Activated CD4-positive, alpha-beta T cell treated with anti-CD3 and anti-CD28 coated beads for 24 hours (primary cell): ENCODE measurements around the gene PIP4K2C.

Experiments used
- DNase-seq, 2 donors: peaks; one replicate each; pipeline ENCODE4 v3.0.0-alpha.2; 2020; ENCODE audit warnings: low read depth in 2 of 2

PIP4K2C gene

GRCh38 chr12:57590864-57591781 is at the start of gene PIP4K2C:
TSS of gene PIP4K2C (plus strand) at chr12:57591192. CDS start at chr12:57591290, 98 bp downstream.
- DNase-seq: peak; percentile 57 to 66

GRCh38 chr12:57541717-57542116 is 49.3 kb upstream of the PIP4K2C start:
- DNase-seq: no peak

- no peak for DNase-seq
Measured at GRCh38 chr12:57543581-57543980, 47.4 kb upstream of the PIP4K2C start.

- no peak for DNase-seq
Measured at GRCh38 chr12:57545809-57546437, 45.1 kb upstream of the PIP4K2C start.

GRCh38 chr12:57546438-57547287 is 44.3 kb upstream of the PIP4K2C start, which contains the start of gene DCTN2:
TSS of gene DCTN2 (minus strand) at chr12:57547192. CDS start at chr12:57547063, 129 bp downstream.
- DNase-seq: peak; percentile 90

GRCh38 chr12:57547288-57548012 is 43.5 kb upstream of the PIP4K2C start:
- no peak for DNase-seq

GRCh38 chr12:57548013-57548315 is 43.0 kb upstream of the PIP4K2C start:
- DNase-seq: no peak

GRCh38 chr12:57548488-57548887 is 42.5 kb upstream of the PIP4K2C start:
- no peak for DNase-seq

GRCh38 chr12:57549203-57549908 is 41.6 kb upstream of the PIP4K2C start:
- no peak for DNase-seq

GRCh38 chr12:57549909-57550640 is 40.9 kb upstream of the PIP4K2C start, which contains the start of gene KIF5A:
TSS of gene KIF5A (plus strand) at chr12:57550044. CDS start at chr12:57550272, 228 bp downstream.
- DNase-seq: peak; percentile 27 to 37

- DNase-seq: no peak
Measured at GRCh38 chr12:57550641-57551549, 40.1 kb upstream of the PIP4K2C start.

- no peak for DNase-seq
Measured at GRCh38 chr12:57551637-57552305, 39.2 kb upstream of the PIP4K2C start.

- DNase-seq: no peak
Measured at GRCh38 chr12:57552306-57552651, 38.7 kb upstream of the PIP4K2C start.

- no peak for DNase-seq
Measured at GRCh38 chr12:57552835-57553313, 38.1 kb upstream of the PIP4K2C start.

- DNase-seq: no peak
Measured at GRCh38 chr12:57553343-57554202, 37.4 kb upstream of the PIP4K2C start.

- no peak for DNase-seq
Measured at GRCh38 chr12:57554453-57554852, 36.5 kb upstream of the PIP4K2C start.

GRCh38 chr12:57554897-57555296 is 36.1 kb upstream of the PIP4K2C start:
- no peak for DNase-seq
